GM18909 (cell line): ENCODE results near the gene HCRTR2.
"Not testable (repeated sequence)": the region's sequence is repeated elsewhere in the genome, so short reads cannot be mapped to it uniquely, and the experiment has no call there.

Source experiments
- ATAC-seq: cut with Tn5 transposase; IDR thresholded peaks from one replicate; pipeline ENCODE4 v1.9.1; 2021; ENCODE audit warnings: mild to moderate bottlenecking; ENCODE audit not compliant: unreplicated experiment, poor library complexity

Gene HCRTR2

GRCh38 chr6:55174211-55175026 lies at the start of gene HCRTR2:
Gene HCRTR2 (plus strand): TSS chr6:55174515. CDS start chr6:55174588, 73 bp downstream.
- ATAC-seq: no peak

DNA sequence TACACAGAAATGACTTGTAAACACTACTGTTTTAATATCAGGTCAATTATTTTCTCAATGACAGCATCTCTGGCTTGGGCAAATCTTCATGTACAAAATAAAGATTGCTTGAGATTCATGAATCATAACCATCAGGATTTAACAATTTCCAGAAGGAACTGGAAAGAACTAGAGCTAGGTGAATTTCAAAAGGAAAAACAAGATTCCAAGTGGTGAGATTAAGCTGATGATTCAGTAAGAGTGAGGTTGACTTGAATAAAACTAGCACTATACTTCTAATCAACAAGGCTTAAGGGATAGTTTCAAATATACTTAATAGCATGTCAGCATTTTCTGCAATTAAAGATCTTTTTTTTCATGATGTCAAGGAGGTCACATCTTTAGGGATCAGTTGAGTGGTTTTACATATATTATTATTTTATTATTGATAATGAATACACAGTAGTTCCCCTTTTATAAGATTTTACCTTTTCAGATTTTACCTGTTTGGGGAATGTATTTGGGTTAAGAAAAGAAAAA lies 43.5 kb upstream of the HCRTR2 start:
- no peak for ATAC-seq

- no peak for ATAC-seq
These were observed 42.7 kb upstream of the HCRTR2 start for GRCh38 chr6:55131616-55132015.

GRCh38 chr6:55136916-55137315 lies 37.4 kb upstream of the HCRTR2 start:
- no peak for ATAC-seq

GRCh38 chr6:55137929-55138693 lies 36.2 kb upstream of the HCRTR2 start:
- ATAC-seq: no peak

DNA sequence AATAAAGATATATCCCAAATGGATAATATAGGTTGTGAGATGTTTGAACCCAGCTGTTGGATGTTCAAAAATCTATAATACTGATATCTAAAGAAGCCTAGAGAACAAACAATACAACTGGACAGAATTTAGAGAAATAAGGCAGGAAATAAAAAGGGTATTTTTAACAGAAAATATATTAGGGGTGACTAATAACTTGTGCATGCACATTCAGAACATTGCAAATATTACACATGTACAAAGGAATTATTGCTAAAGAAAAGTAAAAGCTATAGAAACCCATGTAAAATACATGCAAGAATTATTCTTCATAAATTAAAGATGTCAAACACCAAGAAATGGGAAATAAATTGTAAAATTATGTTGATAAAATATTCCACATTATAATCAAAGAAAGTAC lies 32.7 kb upstream of the HCRTR2 start:
- ATAC-seq: no peak

DNA sequence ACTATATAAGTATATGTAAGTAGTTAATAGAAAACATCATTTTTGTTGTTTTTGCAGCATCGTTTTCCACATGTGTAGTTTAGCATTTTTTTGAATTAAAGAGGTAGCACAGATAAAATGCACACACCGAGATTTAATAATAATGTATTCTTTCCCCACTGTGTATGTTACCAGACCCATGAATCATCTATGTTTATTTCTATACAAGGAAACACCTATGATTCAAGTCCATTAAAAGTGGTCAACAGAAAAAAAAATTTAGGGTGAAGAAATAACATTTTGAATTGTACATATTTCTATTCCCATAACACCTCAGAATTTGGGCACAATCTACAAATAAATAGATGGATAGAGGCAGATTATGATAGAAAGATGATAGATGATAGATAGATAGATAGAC lies 31.7 kb upstream of the HCRTR2 start:
- no peak for ATAC-seq

DNA sequence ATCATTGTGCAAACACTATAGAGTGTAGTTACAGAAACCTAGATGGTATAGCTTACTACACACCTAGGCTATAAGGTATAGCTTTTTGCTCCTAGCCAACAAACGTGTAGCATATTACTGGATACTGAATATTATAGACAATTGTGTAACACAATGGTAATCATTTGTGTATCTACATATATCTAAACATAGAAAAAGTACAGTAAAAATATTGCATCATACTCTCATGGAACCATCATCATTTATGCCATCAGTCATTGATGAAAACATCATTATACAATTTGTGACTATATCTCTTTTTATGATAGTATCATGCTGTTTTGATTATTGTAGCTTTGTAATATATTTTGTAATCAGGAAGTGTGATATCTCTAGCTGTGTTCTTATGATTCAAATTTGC lies 21.0 kb upstream of the HCRTR2 start:
- ATAC-seq: no peak

DNA sequence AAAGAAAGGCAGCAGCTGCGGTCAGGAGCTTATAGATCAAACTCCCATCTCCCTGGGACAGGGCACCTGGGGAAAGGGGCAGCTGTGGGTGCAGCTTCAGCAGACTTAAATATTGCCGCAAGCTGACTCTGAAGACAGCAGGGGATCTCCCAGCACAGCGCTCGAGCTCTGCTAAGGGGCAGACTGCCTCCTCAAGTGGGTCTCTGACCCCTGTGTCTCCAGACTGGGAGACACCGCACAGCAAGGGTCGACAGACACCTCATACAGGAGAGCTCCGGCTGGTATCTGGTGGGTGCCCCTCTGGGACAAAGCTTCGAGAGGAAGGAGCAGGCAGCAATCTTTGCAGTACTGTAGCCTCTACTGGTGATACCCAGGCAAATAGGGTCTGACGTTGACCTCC lies 15.5 kb upstream of the HCRTR2 start:
- ATAC-seq: not testable (repeated sequence)

GRCh38 chr6:55167860-55168259 lies 6.5 kb upstream of the HCRTR2 start:
- no peak for ATAC-seq

DNA sequence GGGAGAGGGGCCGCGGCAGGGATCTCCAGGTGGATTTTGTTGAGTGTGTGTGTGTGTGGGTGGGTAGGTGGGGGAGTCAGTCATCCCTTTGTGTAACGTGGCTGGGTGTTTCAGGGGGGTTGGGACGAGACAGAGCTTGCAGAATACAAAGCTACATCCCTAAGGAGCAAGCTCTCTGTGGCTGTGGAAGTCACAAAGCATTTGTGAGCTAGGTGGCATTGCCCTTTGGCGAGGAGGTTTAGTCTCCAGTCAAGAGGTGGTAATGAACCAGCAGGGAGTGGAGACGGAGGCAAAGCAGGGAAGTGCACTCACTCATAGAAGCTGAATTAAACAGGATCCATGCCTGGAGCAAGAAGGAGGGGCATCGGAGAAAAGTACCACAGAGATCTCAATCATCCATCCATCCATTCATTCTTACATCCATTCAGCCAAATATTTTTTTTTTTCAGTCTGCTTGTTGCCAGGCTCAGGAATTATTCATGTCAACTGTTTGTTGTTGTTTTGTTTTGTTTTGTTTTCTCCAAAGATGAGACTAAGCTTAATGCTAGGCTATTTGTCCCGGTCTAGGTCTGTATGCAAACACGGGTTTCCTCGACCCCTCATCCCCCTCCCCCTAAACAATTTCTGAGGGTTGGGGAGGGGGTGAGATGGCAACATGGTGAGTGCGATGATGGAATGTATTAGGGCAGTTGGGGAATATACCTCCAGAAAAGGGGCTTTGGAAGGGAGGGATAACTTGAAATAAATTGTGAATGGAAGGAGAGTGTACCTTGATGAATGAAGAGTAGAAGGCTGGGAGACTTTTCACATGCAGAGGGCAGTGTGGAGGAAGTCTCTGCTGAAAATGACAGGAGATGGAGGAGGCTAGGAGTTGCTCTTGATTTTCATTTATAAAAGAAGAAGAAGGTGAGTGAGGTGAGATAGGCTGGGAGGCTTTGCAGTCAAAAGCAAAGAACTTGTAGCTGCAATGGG lies 1.0 kb downstream of the HCRTR2 start:
- ATAC-seq: no peak

GRCh38 chr6:55176958-55177357 lies 2.6 kb downstream of the HCRTR2 start:
- ATAC-seq: no peak

- no peak for ATAC-seq
These were observed 5.9 kb downstream of the HCRTR2 start for GRCh38 chr6:55180258-55180657.

- ATAC-seq: no peak
These were observed 7.8 kb downstream of the HCRTR2 start for GRCh38 chr6:55182016-55182650.

GRCh38 chr6:55184782-55185530 lies 10.6 kb downstream of the HCRTR2 start:
- ATAC-seq: no peak

- no peak for ATAC-seq
These were observed 24.4 kb downstream of the HCRTR2 start for GRCh38 chr6:55198715-55199114.

DNA sequence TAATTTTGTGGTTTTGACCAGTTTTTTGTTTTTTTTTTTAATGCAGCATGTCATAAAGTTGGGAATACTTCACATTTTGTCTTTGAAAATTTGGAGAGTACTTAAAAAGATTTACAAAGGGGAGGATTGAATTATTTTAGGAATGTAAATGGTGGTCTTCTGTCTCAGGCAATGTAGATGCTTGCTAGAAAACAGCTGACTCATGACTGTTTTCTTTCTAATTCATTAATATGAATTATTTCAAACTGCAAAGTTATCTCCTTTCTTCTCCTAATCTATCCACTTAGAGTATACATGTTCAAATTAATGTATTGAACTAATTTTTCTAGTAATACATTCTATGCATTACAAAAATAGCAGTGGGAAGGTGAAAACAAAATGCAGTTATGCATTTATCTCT lies 24.9 kb downstream of the HCRTR2 start:
- ATAC-seq: no peak

- no peak for ATAC-seq
These were observed 34.5 kb downstream of the HCRTR2 start for GRCh38 chr6:55208478-55209458.
